Measurements from ENCODE around the gene FSTL4. TPM values are rescaled to one million over a fixed set of nuclear protein-coding genes. Genes with fewer than 3 reads are reported as not detected.

The FSTL4 gene
- polyA plus RNA-seq, 1 of the 3 experiments (the other 2 are of a cell fraction), result not detected

DNA sequence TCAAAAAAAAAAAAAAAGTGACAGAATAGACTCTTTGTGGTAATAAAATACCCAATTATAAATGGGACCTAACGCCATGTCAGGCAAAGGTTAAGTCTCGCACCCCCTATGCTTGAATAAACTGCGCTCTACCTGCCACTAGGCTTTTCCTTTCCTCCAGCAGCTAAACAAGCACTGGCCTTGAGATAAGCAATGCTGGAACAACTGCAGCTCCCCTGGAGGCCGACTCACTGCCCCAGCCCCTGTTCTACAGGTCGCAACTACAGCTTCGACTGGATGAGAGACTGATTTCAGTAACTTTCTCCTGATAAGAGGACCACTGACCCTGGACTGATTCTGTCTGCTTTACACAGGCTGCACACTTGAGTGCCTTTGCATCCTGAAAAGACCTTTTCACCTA is 350.3 kb downstream of the FSTL4 start (continued):
- TF ChIP-seq JUND (IDR thresholded peaks at IDR 0.05) (no peak), POLR2AphosphoS5 (IDR thresholded peaks at IDR 0.05; ENCODE audit: low read depth, low read length) (no peak), TAF1 (IDR thresholded peaks at IDR 0.05; ENCODE audit: borderline replicate concordance, low read depth, low read length) (no peak), TEAD4 (IDR thresholded peaks at IDR 0.05; ENCODE audit: borderline replicate concordance, insufficient read depth) (no peak)
- TF ChIP-seq, protein P1, sequence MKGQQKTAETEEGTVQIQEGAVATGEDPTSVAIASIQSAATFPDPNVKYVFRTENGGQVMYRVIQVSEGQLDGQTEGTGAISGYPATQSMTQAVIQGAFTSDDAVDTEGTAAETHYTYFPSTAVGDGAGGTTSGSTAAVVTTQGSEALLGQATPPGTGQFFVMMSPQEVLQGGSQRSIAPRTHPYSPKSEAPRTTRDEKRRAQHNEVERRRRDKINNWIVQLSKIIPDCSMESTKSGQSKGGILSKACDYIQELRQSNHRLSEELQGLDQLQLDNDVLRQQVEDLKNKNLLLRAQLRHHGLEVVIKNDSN (IDR thresholded peaks at IDR 0.05; ENCODE audit: borderline replicate concordance, low read depth), result no peak

DNA sequence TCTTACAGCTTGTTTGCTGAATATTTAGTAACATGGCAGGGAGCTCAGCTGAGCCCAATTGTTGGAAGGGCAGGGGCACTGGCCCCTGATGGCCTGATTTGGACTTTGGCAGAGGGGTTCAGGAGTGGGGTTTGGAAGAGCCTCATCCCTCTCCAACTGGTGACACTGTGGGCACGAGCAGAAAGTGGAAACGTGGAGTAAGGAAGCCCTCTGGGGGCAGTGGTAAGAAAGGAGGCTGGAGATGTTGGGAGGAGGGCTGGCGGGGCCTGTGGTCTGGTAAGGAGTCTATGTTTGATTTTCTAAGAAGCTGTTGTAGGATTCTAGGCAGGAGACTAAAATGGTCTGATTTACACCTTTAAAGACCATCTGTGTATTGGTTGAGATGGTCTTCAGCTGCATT is 351.6 kb downstream of the FSTL4 start:
- H3K9ac ChIP-seq, result no peak overlapping the region
- H3K4me2 ChIP-seq, result no peak overlapping the region
- H3F3A ChIP-seq (replicated peaks; ENCODE audit: insufficient read depth), result no peaks in the 10 kb centered on the region
- H3K36me3 ChIP-seq (replicated peaks in 1 of 2; ENCODE audit: control insufficient read depth in 1 of 2, insufficient read depth in 2 of 2, low read length in 1 of 2), result no peaks in the 10 kb centered on the region
- no peak overlapping the region for H3K4me3 ChIP-seq (ENCODE audit: low read depth in 2 of 2, low read length in 1 of 2)
- H3K9me2 ChIP-seq, result no peaks in the 10 kb centered on the region
- no peak overlapping the region for H2AFZ ChIP-seq (ENCODE audit: low read depth)
- H4K20me1 ChIP-seq (ENCODE audit: insufficient read depth), result no peaks in the 10 kb centered on the region
- no peak for DNase-seq
- TF ChIP-seq RFX5 (IDR thresholded peaks at IDR 0.05; ENCODE audit: low read length) (no peak), RAD21 (IDR thresholded peaks at IDR 0.05; ENCODE audit: low read length) (peak; percentile 49), SMC3 (IDR thresholded peaks at IDR 0.05; ENCODE audit: low read depth, low read length) (peak; percentile 28; the same call in 1 of the 2 replicates)
- TF ChIP-seq, protein P2, sequence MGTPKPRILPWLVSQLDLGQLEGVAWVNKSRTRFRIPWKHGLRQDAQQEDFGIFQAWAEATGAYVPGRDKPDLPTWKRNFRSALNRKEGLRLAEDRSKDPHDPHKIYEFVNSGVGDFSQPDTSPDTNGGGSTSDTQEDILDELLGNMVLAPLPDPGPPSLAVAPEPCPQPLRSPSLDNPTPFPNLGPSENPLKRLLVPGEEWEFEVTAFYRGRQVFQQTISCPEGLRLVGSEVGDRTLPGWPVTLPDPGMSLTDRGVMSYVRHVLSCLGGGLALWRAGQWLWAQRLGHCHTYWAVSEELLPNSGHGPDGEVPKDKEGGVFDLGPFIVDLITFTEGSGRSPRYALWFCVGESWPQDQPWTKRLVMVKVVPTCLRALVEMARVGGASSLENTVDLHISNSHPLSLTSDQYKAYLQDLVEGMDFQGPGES (IDR thresholded peaks at IDR 0.05; ENCODE audit: low read depth, low read length), result no peak
- TF ChIP-seq, protein P3, sequence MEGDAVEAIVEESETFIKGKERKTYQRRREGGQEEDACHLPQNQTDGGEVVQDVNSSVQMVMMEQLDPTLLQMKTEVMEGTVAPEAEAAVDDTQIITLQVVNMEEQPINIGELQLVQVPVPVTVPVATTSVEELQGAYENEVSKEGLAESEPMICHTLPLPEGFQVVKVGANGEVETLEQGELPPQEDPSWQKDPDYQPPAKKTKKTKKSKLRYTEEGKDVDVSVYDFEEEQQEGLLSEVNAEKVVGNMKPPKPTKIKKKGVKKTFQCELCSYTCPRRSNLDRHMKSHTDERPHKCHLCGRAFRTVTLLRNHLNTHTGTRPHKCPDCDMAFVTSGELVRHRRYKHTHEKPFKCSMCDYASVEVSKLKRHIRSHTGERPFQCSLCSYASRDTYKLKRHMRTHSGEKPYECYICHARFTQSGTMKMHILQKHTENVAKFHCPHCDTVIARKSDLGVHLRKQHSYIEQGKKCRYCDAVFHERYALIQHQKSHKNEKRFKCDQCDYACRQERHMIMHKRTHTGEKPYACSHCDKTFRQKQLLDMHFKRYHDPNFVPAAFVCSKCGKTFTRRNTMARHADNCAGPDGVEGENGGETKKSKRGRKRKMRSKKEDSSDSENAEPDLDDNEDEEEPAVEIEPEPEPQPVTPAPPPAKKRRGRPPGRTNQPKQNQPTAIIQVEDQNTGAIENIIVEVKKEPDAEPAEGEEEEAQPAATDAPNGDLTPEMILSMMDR (IDR thresholded peaks at IDR 0.05), result peak; percentile 27; the same call in 1 of the 2 replicates
- ChIA-PET CTCF (interaction anchor here (1.5 to 2.2 kb wide), 4 partner anchors 26 to 163 kb away, joined by 3 to 12 read pairs (median 4); no protein-coding TSS in a partner anchor), POLR2A (no interaction called here)
- no peaks in the 10 kb centered on the region for H3K9me3 ChIP-seq
- 35% methylated on average over 3 of the region's 3 CpGs for WGBS (ENCODE audit: low lambda C conversion rate)
- no peaks in the 10 kb centered on the region for H3K79me2 ChIP-seq (ENCODE audit: insufficient read depth)
- H3K4me1 ChIP-seq (ENCODE audit: control insufficient read depth in 1 of 2, insufficient read depth in 2 of 2, low read depth in 1 of 2, low read length in 1 of 2), result no peaks in the 10 kb centered on the region
- H3K27ac ChIP-seq (ENCODE audit: low read depth in 2 of 2, low read length in 1 of 2), result no peak overlapping the region
- peaks cover 12% of the 10 kb centered on the region; the same call in 1 of the 2 replicates for H3K27me3 ChIP-seq (ENCODE audit: insufficient read depth)

Measured in SK-N-SH (cell line).